ENCODE measurements around the gene C1orf21.

Gene C1orf21

GRCh38 chr1:184672013-184672726, 285.3 kb downstream of the C1orf21 start:
- no peak for DNase-seq

GRCh38 chr1:184673305-184673704, 286.5 kb downstream of the C1orf21 start:
- no peak for DNase-seq

GRCh38 chr1:184677344-184677743, 290.5 kb downstream of the C1orf21 start:
- no peak for DNase-seq

All from activated CD4-positive, alpha-beta T cell treated with anti-CD3 and anti-CD28 coated beads, Interleukin-2, amount 50 U/mL, for 4 hours (primary cell).